PC-3 (cell line): ENCODE results near the gene ALS2CL.

Source experiments
- CTCF ChIP-seq: fragments of 300-600 bp; sonication (generic); conservative IDR thresholded peaks from 2 replicates; pipeline ENCODE4 v1.5.1; 2017; ENCODE audit warnings: antibody characterized with exemption, low read depth, mild to moderate bottlenecking, low read length
- EZH2 ChIP-seq: fragments of 300-600 bp; sonication (generic); IDR thresholded peaks from one replicate; pipeline ENCODE4 v1.6.1; 2017; ENCODE audit warnings: antibody characterized with exemption, mild to moderate bottlenecking, low read length; ENCODE audit not compliant: unreplicated experiment

GRCh38 chr3:46676601-46677410 is 16.7 kb downstream of the ALS2CL start:
- TF ChIP-seq CTCF (no peak), EZH2 (no peak)
